Natural killer cell (primary cell): ENCODE results near the gene FER. TPM values are rescaled to one million over a fixed set of nuclear protein-coding genes. Genes with fewer than 3 reads are reported as not detected.

Source experiments
- ATAC-seq, 3 donors: fragments of 150-1000 bp in 2 of 3; fragments of 200-7000 bp in 1 of 3; cut with Tn5 transposase; 1 replicate in 1 of 3; 2 replicates in 2 of 3; pipeline ENCODE4 v1.10.0; 2021; ENCODE audit warnings: mild to moderate bottlenecking in 2 of 3, moderate library complexity in 2 of 3
- DNase-seq, 2 donors: peaks; one replicate each; pipeline versions ENCODE4 v3.0.0 to v3.0.0-alpha.2; 2013 to 2021; ENCODE audit warnings: mixed read lengths in 1 of 2
- H3K27ac ChIP-seq: one replicate; pipeline ENCODE4 v1.5.1; 2013; ENCODE audit warnings: mild to moderate bottlenecking, low read length
- H3K27me3 ChIP-seq: one replicate; pipeline ENCODE4 v1.6.1; 2013; ENCODE audit warnings: low read length; ENCODE audit not compliant: control insufficient read depth, insufficient read depth
- H3K36me3 ChIP-seq: one replicate; pipeline ENCODE4 v1.6.1; 2013; ENCODE audit warnings: low read length; ENCODE audit not compliant: control insufficient read depth, insufficient read depth
- H3K4me1 ChIP-seq: one replicate; pipeline ENCODE4 v1.6.1; 2013; ENCODE audit warnings: low read length; ENCODE audit not compliant: control insufficient read depth, insufficient read depth
- H3K4me3 ChIP-seq: one replicate; pipeline ENCODE4 v1.5.1; 2013; ENCODE audit warnings: low read length
- H3K9me3 ChIP-seq: one replicate; pipeline ENCODE4 v1.6.1; 2013; ENCODE audit warnings: low read length; ENCODE audit not compliant: control insufficient read depth, insufficient read depth
- H3K27ac Mint-ChIP-seq, 2 donors: one replicate each; pipeline ENCODE4 v1.8.0; 2022; ENCODE audit warnings: mild to moderate bottlenecking in 2 of 2, mixed read lengths in 2 of 2, moderate library complexity in 1 of 2
- H3K27me3 Mint-ChIP-seq, 2 donors: one replicate each; pipeline ENCODE4 v1.8.0; 2022; ENCODE audit warnings: low read depth in 2 of 2, mixed read lengths in 2 of 2
- H3K36me3 Mint-ChIP-seq: one replicate; pipeline ENCODE4 v1.8.0; 2022; ENCODE audit warnings: mixed read lengths
- H3K4me1 Mint-ChIP-seq, 2 donors: one replicate each; pipeline ENCODE4 v1.8.0; 2022; ENCODE audit warnings: mixed read lengths in 2 of 2
- H3K4me3 Mint-ChIP-seq: one replicate; pipeline ENCODE4 v1.8.0; 2022; ENCODE audit warnings: mild to moderate bottlenecking, moderate library complexity, mixed read lengths
- H3K9me3 Mint-ChIP-seq, 2 donors: one replicate each; pipeline ENCODE4 v1.8.0; 2022; ENCODE audit warnings: mixed read lengths in 2 of 2
- WGBS: methylation state at CpG from one replicate; pipeline ENCODE4 v1.1.7; 2013; ENCODE audit warnings: missing lambda C conversion rate; ENCODE audit not compliant: insufficient coverage; 5-methylcytosine and 5-hydroxymethylcytosine counted together
- intact Hi-C: fragments of 100-400 bp; cut with micrococcal nuclease; formaldehyde crosslinking; loops from one replicate; pipeline ENCODE4 v1.14.2; 2022
- total RNA-seq, 4 donors: library from RNA; stranded (reverse); fragments of 120-200 nt in 1 of 4; gene quantifications; one replicate each; pipeline versions ENCODE4 v1.2.3 to v1.2.4, GENCODE V29; 2013 to 2022
- TF ChIP-seq, protein P1 (sequence below): fragments of 200-600 bp; IDR thresholded peaks from one replicate; pipeline ENCODE4 v1.8.0; 2022; ENCODE audit warnings: antibody characterized with exemption

The FER gene
- total RNA-seq, 3 donors from 2014 or later (not counting 1 experiment from before 2014, with no cell fraction given) = 17.3 to 25.2 (median 19.4) TPM

DNA sequence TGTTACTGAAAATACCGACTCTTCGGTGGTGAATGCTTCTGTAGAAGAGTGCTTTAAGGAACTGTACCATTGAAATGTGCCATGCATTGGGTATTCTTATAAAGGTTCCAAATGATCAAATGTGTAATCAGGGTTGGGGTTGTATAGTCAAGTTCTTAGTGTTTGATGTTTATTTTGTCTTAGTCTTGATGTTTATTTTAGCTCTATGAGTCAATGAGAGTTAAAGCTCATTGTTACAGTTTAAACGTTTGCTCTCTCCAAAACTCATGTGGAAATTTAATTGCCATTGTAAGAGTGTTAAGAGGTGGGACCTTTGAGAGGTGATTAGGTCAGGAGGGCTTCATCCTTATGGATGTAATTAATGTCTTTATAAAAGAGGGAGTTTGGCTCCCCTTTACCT lies 153.0 kb downstream of the FER start:
- ATAC-seq = no peak
- H3K4me1 Mint-ChIP-seq = no peaks in the 10 kb centered on the region
- DNase-seq = no peak
- H3K4me3 Mint-ChIP-seq = no peak overlapping the region
- Histone ChIP-seq H3K4me1 (no peaks in the 10 kb centered on the region), H3K27ac (no peak overlapping the region), H3K27me3 (no peaks in the 10 kb centered on the region), H3K36me3 (no peaks in the 10 kb centered on the region), H3K4me3 (no peak overlapping the region), H3K9me3 (no peaks in the 10 kb centered on the region)
- H3K9me3 Mint-ChIP-seq = no peaks in the 10 kb centered on the region
- WGBS = 97% methylated on average over 3 of the region's 3 CpGs
- TF ChIP-seq, protein P1, sequence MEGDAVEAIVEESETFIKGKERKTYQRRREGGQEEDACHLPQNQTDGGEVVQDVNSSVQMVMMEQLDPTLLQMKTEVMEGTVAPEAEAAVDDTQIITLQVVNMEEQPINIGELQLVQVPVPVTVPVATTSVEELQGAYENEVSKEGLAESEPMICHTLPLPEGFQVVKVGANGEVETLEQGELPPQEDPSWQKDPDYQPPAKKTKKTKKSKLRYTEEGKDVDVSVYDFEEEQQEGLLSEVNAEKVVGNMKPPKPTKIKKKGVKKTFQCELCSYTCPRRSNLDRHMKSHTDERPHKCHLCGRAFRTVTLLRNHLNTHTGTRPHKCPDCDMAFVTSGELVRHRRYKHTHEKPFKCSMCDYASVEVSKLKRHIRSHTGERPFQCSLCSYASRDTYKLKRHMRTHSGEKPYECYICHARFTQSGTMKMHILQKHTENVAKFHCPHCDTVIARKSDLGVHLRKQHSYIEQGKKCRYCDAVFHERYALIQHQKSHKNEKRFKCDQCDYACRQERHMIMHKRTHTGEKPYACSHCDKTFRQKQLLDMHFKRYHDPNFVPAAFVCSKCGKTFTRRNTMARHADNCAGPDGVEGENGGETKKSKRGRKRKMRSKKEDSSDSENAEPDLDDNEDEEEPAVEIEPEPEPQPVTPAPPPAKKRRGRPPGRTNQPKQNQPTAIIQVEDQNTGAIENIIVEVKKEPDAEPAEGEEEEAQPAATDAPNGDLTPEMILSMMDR = no peak
- H3K27me3 Mint-ChIP-seq = no peaks in the 10 kb centered on the region
- H3K27ac Mint-ChIP-seq = no peak overlapping the region
- H3K36me3 Mint-ChIP-seq = no peaks in the 10 kb centered on the region
- intact Hi-C loops = no loop called here

DNA sequence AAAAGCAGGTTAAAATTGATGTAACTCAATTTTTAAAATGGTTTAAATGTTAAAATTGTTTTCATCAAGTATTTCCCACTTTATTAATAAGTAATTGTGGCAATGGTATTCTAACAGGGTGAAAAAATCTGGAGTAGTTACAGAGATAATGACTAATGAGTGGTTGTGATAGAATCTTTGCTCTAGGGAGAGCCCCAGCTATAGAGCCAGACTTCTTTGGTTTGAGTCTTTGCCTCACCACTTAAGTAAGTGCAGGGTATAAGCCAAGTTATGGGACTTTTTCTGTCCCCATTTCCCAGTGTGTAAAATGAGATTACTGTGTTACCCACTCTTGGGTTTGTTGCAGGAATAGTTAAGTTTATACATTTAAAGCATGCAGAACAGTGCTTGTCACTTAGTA lies 158.1 kb downstream of the FER start:
- H3K4me1 Mint-ChIP-seq = no peaks in the 10 kb centered on the region
- TF ChIP-seq, protein P1 = no peak
- Histone ChIP-seq H3K4me3 (no peak overlapping the region), H3K4me1 (no peaks in the 10 kb centered on the region), H3K36me3 (no peaks in the 10 kb centered on the region), H3K27me3 (no peaks in the 10 kb centered on the region), H3K9me3 (no peaks in the 10 kb centered on the region), H3K27ac (no peak overlapping the region)
- no peaks in the 10 kb centered on the region for H3K9me3 Mint-ChIP-seq
- ATAC-seq (no peak), DNase-seq (no peak)
- no peak overlapping the region for H3K4me3 Mint-ChIP-seq
- H3K27me3 Mint-ChIP-seq = no peaks in the 10 kb centered on the region
- intact Hi-C loops = no loop called here
- H3K27ac Mint-ChIP-seq = no peak overlapping the region
- no peaks in the 10 kb centered on the region for H3K36me3 Mint-ChIP-seq

DNA sequence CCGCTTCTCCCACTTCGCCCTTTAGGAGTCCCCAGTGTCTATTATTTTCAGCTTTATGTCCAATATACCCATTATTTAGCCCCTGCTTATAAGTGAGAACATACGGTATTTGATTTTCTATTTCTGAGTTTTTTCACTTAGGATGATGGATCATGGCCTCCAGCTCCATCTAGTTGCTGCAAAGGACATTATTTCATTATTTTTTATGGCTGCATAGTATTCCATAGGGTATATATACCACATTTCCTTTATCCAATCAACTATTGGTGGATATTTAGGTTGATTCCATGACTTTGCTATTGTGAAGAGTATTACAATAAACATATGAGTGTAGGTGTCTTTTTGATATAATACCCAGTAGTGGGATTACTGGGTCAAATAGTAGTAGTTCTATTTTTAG lies 162.9 kb downstream of the FER start:
- H3K4me1 Mint-ChIP-seq = no peaks in the 10 kb centered on the region

DNA sequence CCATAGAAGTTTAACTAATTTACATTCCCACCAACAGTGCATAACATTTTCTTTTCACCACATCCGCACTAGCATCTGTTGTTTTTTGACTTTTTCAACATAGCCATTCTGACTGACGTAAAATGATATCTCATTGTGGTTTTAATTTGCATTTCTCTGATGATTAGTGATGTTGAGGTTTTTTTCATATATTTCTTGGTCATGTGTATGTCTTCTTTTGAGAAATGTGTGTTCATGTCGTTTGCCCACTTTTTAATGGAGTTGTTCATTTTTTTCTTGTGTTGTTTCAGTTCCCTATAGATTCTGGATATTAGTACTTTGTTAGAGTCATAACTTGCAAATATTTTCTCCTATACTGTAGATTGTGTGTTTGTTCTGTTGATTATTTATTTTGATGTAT lies 163.4 kb downstream of the FER start:
- intact Hi-C loops = no loop called here
- WGBS = 74% methylated on average over 3 of the region's 3 CpGs
- H3K9me3 Mint-ChIP-seq = no peaks in the 10 kb centered on the region

More for the DNA sequence above, 162.9 kb downstream of the FER start:
- Histone ChIP-seq H3K36me3 (no peaks in the 10 kb centered on the region), H3K9me3 (no peaks in the 10 kb centered on the region), H3K27me3 (no peaks in the 10 kb centered on the region), H3K4me1 (no peaks in the 10 kb centered on the region), H3K4me3 (no peak overlapping the region), H3K27ac (no peak overlapping the region)
- no peak overlapping the region for H3K27ac Mint-ChIP-seq
- H3K4me3 Mint-ChIP-seq = no peak overlapping the region
- WGBS = 97% methylated on average over 3 of the region's 3 CpGs
- H3K9me3 Mint-ChIP-seq = no peaks in the 10 kb centered on the region
- H3K36me3 Mint-ChIP-seq = no peaks in the 10 kb centered on the region
- no peak for DNase-seq
- ATAC-seq = no peak
- TF ChIP-seq, protein P1 = no peak
- H3K27me3 Mint-ChIP-seq = no peaks in the 10 kb centered on the region
- intact Hi-C loops = no loop called here

More for the DNA sequence above, 163.4 kb downstream of the FER start:
- H3K27ac Mint-ChIP-seq = no peak overlapping the region
- no peak overlapping the region for H3K4me3 Mint-ChIP-seq
- no peak for DNase-seq
- ATAC-seq = no peak
- Histone ChIP-seq H3K36me3 (no peaks in the 10 kb centered on the region), H3K27ac (no peak overlapping the region), H3K4me1 (no peaks in the 10 kb centered on the region), H3K27me3 (no peaks in the 10 kb centered on the region), H3K9me3 (no peaks in the 10 kb centered on the region), H3K4me3 (no peak overlapping the region)
- H3K36me3 Mint-ChIP-seq = no peaks in the 10 kb centered on the region
- TF ChIP-seq, protein P1 = no peak
- H3K27me3 Mint-ChIP-seq = no peaks in the 10 kb centered on the region
- no peaks in the 10 kb centered on the region for H3K4me1 Mint-ChIP-seq
